GM12801 (cell line): Measurements from ENCODE around the gene ROMO1.

Source experiments
- CTCF ChIP-seq: IDR thresholded peaks from one replicate; pipeline ENCODE4 v1.5.1; 2011; ENCODE audit warnings: control low read depth; ENCODE audit not compliant: insufficient read length; ENCODE audit errors: extremely low read depth

The ROMO1 gene

DNA sequence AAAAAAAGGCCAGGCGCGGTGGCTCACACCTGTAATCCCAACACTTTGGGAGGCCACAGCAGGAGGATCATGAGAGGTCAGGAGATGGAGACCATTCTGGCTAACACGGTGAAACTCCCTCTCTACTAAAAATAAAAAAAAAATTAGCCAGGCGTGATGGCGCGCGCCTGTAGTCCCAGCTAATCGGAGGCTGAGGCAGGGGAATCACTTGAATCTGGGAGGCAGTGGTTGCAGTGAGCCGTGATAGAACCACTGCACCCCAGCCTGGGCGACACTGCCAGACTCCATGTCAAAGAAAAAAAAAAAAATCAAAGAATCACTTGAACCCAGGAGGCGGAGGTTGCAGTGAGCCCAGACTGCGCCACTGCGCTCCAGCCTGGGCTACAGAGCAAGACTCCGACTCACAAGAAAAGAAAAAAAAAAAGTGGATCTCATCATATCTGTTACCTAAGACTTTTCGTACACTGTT lies 38.7 kb downstream of the ROMO1 start:
- TF ChIP-seq CTCF: no peak

GRCh38 chr20:35738410-35739179 lies 39.4 kb downstream of the ROMO1 start:
- no peak for TF ChIP-seq CTCF

DNA sequence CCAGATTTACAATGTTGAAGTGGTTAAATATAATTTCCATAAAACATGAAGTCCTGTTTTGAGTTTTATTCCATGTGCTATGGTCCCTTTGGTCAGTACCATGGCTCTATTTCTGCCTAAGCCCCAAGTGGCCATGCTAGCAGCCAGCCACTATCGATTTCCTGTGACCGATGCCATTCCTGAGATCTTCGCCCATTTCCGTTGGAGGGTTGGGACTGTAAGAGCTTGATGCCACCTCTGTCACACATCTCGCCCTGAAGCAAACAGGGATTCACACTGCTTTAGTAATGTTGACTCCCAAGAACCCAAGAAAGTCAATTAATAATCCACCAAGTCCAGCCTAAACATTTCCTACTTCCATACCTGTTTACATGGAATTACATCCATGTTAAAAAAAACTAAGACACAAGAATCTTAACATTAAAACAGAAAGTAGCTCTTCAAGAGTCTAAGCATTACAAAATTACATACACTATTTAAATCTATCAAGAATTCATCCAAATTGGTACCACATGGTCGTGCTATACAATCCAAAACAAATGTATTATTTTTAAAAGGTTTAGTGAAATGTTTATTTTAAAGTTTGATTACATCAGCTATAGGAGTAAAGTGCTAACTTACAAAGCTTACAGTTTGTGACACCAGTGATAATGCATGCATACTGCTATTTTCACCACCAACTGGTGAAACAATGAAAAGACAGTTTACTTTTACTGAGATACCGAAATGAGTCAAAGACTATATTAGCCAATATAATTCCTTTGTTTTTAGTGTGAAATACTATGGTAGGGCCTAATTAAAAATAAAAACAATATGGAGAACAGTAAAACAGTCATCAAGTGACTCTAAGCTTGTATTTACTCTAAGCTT lies 40.3 kb downstream of the ROMO1 start:
- no peak for TF ChIP-seq CTCF

DNA sequence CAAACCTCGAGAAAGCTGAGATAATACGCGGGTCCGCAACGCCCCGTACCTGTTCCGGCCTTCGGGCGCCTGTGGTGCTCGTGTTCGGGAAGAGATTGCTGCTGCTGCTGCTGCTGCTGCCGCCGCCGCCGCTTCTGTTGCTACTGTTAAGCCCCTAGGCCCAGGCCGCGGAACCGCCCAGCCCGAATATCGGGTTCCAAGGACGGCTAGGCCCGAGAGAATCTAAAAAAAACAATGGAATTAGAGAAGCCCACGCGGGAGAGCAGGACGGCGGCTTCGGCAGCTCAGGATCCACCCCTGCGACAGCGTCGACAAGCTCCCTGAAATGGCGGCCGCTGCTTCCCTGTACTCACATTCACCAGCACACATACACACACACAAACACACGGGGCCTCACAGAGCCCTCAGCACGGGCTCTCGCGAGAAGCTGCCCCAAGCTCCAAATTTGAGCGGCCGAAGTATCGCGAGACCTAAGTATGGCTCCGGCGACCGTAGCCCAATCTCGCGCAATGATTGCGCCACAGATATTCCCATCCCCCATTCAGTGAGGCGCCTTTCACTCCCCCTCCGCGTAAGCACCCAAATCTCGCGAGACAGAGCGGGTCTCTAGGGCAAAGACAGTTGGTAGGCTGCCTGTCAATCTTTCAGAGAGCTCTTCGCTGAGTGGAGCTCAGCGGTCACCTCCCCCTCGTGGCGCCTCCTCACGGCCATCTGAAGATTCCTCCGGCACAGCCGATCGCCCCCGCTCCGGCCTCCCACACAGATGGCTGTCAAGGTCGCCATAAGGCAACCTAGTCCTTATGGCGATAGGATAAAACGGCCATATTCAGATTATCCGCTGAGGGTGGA lies 42.9 kb downstream of the ROMO1 start, which contains the start of gene RBM39:
Gene RBM39 (minus strand): TSS at position 369 of the 849 bp plus-strand sequence. CDS start 1,386 bp downstream, outside the sequence.
- TF ChIP-seq CTCF: no peak

DNA sequence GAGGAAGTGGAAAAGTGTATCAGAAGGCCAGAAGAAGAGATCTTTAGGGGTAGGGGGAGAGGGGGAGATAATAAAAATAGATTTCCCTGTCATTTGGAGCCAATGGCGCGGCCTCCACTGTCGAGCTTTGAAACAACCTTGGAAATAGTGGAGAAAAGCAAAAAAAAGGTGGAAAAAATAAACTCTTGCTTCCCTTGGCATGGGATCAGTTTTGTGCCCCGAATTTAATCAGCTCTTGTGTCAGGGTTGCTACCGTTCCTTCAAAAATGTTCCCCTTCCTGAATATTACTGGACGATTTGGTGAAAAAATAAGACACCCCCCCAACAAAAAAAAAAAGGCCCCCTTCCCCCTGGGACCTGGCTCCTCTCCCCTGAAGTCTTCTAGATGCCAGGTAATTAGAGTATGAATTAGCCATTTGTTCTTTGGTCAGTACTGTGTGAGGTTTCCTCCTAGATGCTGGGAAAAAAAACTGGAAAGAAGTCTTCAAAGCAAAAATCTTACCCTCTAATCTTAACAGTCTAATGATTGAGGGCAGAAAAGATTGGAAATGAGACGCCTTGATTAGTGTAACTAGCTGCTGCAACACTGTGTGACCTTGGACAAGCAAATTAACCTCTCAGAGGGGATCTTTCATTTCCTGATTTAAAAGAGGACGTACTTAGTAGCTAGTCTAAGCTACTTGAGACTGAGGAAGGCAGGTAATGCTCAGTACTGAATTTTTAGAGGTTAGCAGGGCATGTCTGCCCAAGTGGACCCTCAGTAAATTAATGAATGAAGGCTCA lies 43.7 kb downstream of the ROMO1 start:
- no peak for TF ChIP-seq CTCF

DNA sequence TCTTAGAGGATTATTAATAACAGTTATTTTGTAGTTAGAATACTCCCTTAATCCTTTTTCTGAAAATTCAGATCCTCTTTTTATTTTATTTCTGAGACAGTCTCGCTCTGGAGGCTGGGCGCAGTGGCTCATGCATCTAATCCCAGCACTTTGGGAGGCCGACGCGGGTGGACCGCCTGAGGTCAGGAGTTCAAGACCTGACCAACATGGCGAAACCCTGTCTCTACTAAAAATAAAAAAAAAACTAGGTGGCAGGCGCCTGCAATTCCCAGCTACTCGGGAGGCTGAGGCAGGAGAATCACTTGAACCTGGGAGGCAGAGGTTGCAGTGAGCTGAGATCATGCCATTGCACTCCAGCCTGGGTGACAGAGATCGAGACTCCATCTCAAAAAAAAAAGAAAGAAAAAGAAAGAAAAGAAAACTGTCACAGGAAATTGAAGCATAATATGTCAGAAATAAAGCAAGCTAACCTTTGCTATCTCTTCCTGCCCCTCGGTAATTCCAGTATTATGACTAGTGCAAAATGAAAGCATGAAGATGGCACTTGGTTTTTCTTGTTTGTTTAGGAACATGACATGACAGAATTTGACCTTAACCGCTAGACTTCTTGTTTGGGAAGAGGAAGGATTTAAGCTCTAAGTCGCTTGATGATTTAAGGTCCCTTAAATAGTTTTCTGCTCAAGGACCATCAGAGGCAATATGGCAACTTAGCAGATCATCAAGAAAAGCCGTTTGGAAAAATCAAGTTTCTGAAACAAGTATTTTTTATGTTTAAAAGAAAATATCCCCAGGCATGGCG lies 44.7 kb downstream of the ROMO1 start:
- TF ChIP-seq CTCF: no peak
